GM12801 (cell line): ENCODE results near the gene TMTC3.

Experiments
- TF ChIP-seq, protein P1 (sequence below): IDR thresholded peaks from one replicate; pipeline ENCODE4 v1.5.1; 2011; ENCODE audit warnings: control low read depth; ENCODE audit not compliant: insufficient read length; ENCODE audit errors: extremely low read depth

Gene TMTC3

DNA sequence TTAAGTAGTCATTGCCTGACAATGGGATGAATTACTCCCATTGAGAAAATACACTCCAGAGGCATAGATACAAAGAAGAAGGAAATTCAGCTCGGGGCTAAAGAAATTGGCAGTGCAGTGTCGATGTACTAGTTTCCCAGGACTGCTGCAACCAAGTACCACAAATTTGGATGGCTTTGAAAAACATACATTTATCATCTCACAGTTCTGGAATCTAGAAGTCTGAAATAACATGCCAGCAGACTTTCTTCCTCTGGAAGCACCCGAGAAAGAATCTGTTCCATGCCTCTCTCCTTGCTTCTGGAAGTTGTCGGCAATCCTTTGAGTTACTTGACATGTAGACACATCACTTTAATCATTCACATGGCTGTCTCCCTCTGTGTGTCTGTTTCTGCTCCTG lies 101.9 kb downstream of the TMTC3 start:
- TF ChIP-seq, protein P1, sequence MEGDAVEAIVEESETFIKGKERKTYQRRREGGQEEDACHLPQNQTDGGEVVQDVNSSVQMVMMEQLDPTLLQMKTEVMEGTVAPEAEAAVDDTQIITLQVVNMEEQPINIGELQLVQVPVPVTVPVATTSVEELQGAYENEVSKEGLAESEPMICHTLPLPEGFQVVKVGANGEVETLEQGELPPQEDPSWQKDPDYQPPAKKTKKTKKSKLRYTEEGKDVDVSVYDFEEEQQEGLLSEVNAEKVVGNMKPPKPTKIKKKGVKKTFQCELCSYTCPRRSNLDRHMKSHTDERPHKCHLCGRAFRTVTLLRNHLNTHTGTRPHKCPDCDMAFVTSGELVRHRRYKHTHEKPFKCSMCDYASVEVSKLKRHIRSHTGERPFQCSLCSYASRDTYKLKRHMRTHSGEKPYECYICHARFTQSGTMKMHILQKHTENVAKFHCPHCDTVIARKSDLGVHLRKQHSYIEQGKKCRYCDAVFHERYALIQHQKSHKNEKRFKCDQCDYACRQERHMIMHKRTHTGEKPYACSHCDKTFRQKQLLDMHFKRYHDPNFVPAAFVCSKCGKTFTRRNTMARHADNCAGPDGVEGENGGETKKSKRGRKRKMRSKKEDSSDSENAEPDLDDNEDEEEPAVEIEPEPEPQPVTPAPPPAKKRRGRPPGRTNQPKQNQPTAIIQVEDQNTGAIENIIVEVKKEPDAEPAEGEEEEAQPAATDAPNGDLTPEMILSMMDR: no peak

DNA sequence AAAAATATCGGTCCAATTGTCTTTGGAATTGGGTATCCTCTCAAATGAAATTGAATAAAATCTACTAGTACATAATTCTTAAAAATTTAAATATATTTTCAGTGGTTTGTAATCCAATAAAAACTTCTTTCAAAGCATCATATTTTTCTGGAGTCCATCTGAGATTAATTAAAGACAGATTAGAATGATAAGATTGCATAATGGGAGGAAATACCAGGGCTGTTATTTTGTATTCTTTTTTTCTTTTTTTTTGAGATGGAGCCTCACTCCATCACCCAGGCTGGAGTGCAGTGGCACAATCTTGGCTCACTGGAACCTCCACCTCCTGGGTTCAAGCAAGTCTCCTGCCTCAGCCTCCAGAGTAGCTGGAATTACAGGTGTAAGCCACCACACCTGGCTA lies 103.8 kb downstream of the TMTC3 start:
- TF ChIP-seq, protein P1: no peak

DNA sequence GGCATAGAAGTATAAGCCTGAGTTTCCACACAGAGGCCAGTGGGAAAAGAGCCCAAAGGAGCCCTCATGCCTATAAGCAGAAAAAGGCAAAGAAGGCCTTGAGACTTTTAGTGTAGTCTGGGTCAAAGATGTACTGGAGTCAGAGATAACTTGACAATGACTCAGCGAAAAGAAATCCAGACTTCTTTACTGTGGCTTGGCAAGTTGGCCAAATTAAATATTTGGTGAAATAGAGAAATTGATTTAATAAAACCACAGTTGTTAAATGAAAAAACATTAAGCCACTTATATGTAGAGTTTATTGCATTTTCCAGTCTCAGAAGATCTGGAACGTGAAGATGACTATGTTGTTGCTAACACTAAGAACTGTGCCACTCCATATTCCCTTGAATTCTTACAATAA lies 105.1 kb downstream of the TMTC3 start:
- TF ChIP-seq, protein P1: no peak

DNA sequence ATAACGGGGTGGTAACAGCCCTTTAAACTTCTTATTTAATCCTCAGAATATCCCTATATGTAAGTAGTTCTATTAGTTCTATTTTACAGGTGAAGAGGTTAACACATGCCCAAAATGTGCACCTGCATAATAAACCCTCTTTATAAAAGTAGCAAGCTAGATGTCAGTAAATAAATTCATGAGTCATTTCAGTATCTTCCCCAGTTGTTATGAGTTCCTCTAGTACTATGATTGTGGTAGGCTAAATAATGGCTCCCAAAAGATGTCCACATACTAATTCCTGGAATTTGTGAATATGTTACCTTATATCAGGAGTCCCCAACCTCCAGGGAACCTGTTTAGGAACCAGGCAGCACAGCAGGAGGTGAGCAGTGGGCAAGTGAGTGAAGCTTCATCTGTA lies 106.5 kb downstream of the TMTC3 start:
- TF ChIP-seq, protein P1: no peak
